Ramos (cell line): ENCODE results near the gene SRP19.
"Not testable (repeated sequence)": the region's sequence is repeated elsewhere in the genome, so short reads cannot be mapped to it uniquely, and the experiment has no call there.

Source experiments
- in situ Hi-C: fragments of 300-500 bp; cut with MboI; formaldehyde crosslinking; loops from one replicate; pipeline ENCODE4 v1.14.3; 2022; ENCODE audit warnings: low sequenced_read_pairs; ENCODE audit not compliant: unreplicated experiment

Gene SRP19

GRCh38 chr5:112860929-112861637 is at the start of gene SRP19:
Gene SRP19 (plus strand): TSS chr5:112861287. CDS start chr5:112861377, 90 bp downstream.
- in situ Hi-C loops: no loop called here

- in situ Hi-C loops: no loop called here
Observed at GRCh38 chr5:112812549-112812948, 48.5 kb upstream of the SRP19 start.

- in situ Hi-C loops: no loop called here
Observed at GRCh38 chr5:112820246-112820645, 40.8 kb upstream of the SRP19 start.

- in situ Hi-C loops: no loop called here
Observed at GRCh38 chr5:112822456-112822855, 38.6 kb upstream of the SRP19 start.

- in situ Hi-C loops: no loop called here
Observed at GRCh38 chr5:112823181-112823580, 37.9 kb upstream of the SRP19 start.

GRCh38 chr5:112823656-112824055 is 37.4 kb upstream of the SRP19 start:
- in situ Hi-C loops: no loop called here

GRCh38 chr5:112824197-112824596 is 36.9 kb upstream of the SRP19 start:
- in situ Hi-C loops: no loop called here

- in situ Hi-C loops: no loop called here
Observed at GRCh38 chr5:112830378-112830777, 30.7 kb upstream of the SRP19 start.

GRCh38 chr5:112833971-112834370 is 27.1 kb upstream of the SRP19 start:
- in situ Hi-C loops: no loop called here

- in situ Hi-C loops: loop anchor here (10.0 kb wide), 1 partner anchor 290 kb away; no protein-coding TSS in a partner anchor
Observed at GRCh38 chr5:112844489-112844888, 16.6 kb upstream of the SRP19 start.

- in situ Hi-C loops: loop anchor here (10.0 kb wide), 1 partner anchor 292 kb away; no protein-coding TSS in a partner anchor
Observed at GRCh38 chr5:112846556-112846955, 14.5 kb upstream of the SRP19 start.

GRCh38 chr5:112847306-112847705 is 13.8 kb upstream of the SRP19 start:
- in situ Hi-C loops: loop anchor here (10.0 kb wide), 1 partner anchor 293 kb away; no protein-coding TSS in a partner anchor

GRCh38 chr5:112848116-112848811 is 12.8 kb upstream of the SRP19 start:
- in situ Hi-C loops: loop anchor here (10.0 kb wide), 1 partner anchor 293 kb away; no protein-coding TSS in a partner anchor

- in situ Hi-C loops: loop anchor here (10.0 kb wide), 1 partner anchor 295 kb away; no protein-coding TSS in a partner anchor
Observed at GRCh38 chr5:112849912-112850311, 11.2 kb upstream of the SRP19 start.

- in situ Hi-C loops: no loop called here
Observed at GRCh38 chr5:112854651-112855050, 6.4 kb upstream of the SRP19 start.

GRCh38 chr5:112857866-112858265 is 3.2 kb upstream of the SRP19 start:
- in situ Hi-C loops: no loop called here

- in situ Hi-C loops: not testable (repeated sequence)
Observed at GRCh38 chr5:112860571-112860928, 537 bp upstream of the SRP19 start.

- in situ Hi-C loops: no loop called here
Observed at GRCh38 chr5:112861638-112861985, 525 bp downstream of the SRP19 start.

- in situ Hi-C loops: no loop called here
Observed at GRCh38 chr5:112862085-112862484, 998 bp downstream of the SRP19 start.

- in situ Hi-C loops: no loop called here
Observed at GRCh38 chr5:112863549-112863948, 2.5 kb downstream of the SRP19 start.

- in situ Hi-C loops: no loop called here
Observed at GRCh38 chr5:112865128-112865527, 4.0 kb downstream of the SRP19 start.

GRCh38 chr5:112866739-112867138 is 5.7 kb downstream of the SRP19 start:
- in situ Hi-C loops: no loop called here
